Measurements from ENCODE around the gene CBLIF.
"Not testable (repeated sequence)": the region's sequence is repeated elsewhere in the genome, so short reads cannot be mapped to it uniquely, and the experiment has no call there.

- not testable (repeated sequence) for TF ChIP-seq POLR2A (IDR thresholded peaks at IDR 0.05; ENCODE audit: extremely low read depth, insufficient read length); CTCF (IDR thresholded peaks at IDR 0.05; ENCODE audit: low read depth, low read length); MAX (IDR thresholded peaks at IDR 0.05; ENCODE audit: low read depth, low read length); MYC (IDR thresholded peaks at IDR 0.05; ENCODE audit: low read depth, low read length)
Measured at GRCh38 chr11:59848439-59848838, 3.1 kb upstream of the CBLIF start.
